Jurkat, Clone E6-1 (cell line): ENCODE measurements around the gene ATP6V1E1. TPM values are rescaled to one million over a fixed set of nuclear protein-coding genes. Genes with fewer than 3 reads are reported as not detected.
"Not testable (repeated sequence)": the region's sequence is repeated elsewhere in the genome, so short reads cannot be mapped to it uniquely, and the experiment has no call there.

Experiments used
- DNase-seq: peaks from one replicate; pipeline ENCODE4 v3.0.0-alpha.2; 2011; ENCODE audit warnings: low read depth, low spot score
- H3K4me3 ChIP-seq: 2 replicates; pipeline ENCODE4 v1.5.1; 2011; ENCODE audit warnings: mild to moderate bottlenecking, low read length, control low read depth, moderate library complexity
- polyA plus RNA-seq: library from polyadenylated mRNA; unstranded; fragments of >200 nt; gene quantifications from one replicate; pipeline ENCODE4 v1.2.1, GENCODE V29; 2012; ENCODE audit warnings: missing spikeins; ENCODE audit not compliant: insufficient read length, insufficient read depth

The ATP6V1E1 gene
- 119 TPM for polyA plus RNA-seq

DNA sequence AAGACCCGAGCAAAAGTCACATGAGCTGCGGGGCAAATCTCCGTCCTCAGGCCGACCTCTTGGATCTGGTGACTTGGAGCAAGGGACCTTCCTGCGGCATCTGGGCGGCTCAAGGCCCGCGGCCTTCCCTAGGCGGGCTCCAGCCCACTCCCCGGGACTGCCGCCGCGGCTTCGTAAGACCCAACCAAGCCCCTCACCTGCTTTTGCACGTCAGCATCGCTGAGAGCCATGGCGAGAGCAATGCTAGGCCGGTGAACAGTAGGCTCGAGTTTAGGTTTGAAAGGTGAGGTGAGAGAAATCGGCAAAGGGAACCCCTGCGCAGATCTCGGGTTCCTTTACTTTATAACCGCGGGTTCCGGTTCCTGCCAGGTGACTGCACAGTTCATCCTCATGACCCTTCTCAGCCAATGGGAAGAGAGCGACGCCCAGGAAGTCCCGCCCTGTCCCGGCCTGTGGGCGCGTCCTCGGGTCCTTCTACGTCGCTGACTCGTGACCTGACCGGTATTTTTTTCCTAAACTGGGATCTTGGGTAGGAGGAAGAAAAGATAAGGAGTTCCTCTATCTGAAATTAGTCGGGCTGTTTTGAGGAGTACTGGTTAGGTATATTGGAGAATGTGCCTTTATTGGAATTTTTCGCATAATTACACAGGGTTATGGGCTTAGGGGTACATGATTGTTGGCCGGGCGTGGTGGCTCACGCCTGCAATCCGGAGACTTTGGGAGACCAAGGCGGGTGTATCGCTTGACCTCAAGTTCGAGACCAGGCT lies at the start of gene ATP6V1E1:
Gene ATP6V1E1, minus strand, starts transcription at position 344 of the 767 bp plus-strand sequence. Its CDS starts 114 bp downstream, at position 230.
- DNase-seq = peak; percentile 92
- H3K4me3 ChIP-seq = peak within 1 kb of the TSS; percentile 100

DNA sequence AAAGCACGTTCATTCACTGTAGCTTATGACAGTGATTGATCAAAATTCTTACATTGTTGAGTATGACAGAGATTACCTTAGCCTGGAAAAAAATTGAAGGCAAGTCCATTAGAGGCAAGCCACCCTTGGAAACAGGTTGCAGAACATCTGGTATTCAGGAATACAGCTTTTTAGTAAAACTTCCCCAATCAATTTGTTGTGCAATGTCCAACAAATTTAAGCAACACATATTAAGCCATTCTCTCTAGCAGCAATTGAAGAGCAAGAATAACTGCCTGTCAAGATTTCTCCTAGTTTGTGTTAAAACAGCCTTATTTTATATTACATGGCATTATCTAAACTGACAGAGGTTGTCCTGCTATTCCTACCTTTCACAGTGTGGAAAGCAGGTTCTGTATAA lies 47.0 kb upstream of the ATP6V1E1 start:
- no peak overlapping the region for H3K4me3 ChIP-seq
- no peak for DNase-seq

DNA sequence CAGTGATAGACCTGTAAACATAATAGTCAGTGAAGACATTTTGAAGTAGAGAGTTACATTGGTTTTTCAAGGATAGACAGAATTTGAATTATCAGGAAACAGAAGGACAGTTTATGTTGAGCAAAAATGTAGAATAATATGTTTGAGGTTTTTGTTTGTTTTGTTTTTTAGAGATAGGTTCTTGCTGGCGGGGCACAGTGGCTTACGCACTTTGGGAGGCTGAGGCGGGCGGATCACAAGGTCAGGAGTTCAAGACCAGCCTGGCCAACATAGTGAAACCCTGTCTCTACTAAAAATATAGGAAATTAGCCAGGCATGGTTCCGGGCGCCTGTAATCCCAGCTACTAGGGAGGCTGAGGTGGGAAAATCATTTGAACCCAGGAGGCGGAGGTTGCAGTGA lies 45.6 kb upstream of the ATP6V1E1 start:
- H3K4me3 ChIP-seq = no peak overlapping the region
- DNase-seq = no peak

DNA sequence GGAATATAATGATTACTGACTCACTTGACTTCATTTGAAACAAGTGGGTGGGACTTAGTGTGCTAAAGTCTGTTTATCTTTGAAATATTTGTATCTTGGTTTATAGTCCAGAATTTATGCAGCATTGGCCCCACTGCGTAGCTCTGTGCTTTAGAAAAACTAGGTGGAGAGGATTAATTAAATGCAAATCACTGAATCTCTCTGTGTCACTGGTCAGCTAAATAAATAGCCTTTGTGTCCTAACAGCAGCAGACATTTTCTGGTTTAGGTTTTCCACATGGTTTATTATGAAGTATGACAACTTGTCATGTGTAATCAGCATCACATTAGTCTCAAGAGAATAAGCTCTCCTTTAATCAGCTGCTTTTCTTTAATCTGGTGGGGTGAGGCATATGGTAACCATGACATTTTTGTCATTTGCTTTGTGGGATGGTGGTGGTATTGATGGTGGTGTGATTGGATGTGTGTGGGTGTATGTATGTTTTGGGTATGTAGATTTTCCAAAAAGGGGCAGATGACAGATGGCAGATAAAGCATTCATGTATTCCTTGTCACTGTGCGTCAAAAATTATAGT lies 44.0 kb upstream of the ATP6V1E1 start:
- DNase-seq = no peak
- H3K4me3 ChIP-seq = no peak overlapping the region

DNA sequence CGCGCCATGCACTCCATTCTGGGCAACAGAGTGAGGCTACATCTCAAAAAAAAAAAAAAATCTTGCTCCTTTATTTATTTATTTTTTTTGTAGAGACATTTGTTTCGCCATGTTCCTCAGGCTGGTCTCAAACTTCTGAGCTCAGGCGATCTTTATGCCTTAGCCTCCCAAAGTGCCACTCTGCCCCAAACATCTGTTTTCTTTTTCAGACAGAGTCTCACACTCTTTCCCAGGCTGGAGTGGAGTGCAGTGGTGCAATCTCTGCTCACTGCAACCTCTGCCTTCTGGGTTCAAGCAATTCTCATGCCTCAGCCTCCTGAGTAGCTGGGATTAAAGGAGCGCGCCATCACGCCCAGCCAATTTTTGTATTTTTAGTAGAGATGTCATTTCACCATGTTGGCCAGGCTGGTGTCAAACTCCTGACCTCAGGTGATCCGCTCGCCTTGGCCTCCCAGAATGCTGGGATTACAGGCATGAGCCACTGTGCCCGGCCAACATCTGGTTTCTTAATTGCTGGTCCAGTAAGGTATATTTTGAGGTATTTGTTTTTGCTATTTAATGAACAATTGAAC lies 43.1 kb upstream of the ATP6V1E1 start:
- DNase-seq, H3K4me3 ChIP-seq: not testable (repeated sequence)

DNA sequence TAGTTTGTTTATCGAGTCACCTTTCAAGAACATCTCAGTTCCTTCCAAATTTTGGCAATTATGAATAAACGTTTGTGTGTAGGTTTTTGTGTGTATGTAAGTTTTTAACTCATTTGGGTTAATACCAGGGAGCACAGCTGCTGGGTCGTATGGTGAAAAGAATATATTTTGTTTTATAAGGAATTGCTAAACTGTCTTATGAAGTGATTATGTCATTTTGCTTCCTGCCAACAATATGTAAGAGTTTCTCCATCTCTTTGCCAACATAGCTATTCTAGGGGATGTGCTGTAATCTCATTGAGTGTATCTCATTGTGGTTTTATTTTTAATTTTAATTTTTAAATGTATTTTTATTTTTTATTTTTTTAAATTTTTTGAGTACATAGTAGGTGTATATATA lies 37.3 kb upstream of the ATP6V1E1 start:
- no peak overlapping the region for H3K4me3 ChIP-seq
- DNase-seq = no peak

DNA sequence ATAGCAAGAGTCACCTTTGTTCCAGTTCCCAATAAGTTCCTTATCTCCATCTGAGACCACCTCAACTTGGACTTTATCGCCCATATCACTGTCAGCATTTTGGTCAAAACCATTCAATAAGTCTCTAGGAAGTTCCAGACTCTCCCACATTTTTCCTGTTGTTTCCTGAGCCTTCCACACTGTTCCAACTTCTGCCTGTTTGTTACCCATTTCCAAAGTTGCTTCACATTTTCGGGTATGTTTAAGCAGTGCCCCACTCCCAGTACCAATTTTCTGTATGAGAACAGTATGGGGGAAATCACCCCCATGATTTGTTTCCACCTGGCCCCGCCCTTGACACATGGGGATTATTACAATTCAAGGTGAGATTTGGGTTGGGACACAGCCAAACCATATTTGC lies 36.7 kb upstream of the ATP6V1E1 start:
- H3K4me3 ChIP-seq = no peak overlapping the region
- DNase-seq = no peak

DNA sequence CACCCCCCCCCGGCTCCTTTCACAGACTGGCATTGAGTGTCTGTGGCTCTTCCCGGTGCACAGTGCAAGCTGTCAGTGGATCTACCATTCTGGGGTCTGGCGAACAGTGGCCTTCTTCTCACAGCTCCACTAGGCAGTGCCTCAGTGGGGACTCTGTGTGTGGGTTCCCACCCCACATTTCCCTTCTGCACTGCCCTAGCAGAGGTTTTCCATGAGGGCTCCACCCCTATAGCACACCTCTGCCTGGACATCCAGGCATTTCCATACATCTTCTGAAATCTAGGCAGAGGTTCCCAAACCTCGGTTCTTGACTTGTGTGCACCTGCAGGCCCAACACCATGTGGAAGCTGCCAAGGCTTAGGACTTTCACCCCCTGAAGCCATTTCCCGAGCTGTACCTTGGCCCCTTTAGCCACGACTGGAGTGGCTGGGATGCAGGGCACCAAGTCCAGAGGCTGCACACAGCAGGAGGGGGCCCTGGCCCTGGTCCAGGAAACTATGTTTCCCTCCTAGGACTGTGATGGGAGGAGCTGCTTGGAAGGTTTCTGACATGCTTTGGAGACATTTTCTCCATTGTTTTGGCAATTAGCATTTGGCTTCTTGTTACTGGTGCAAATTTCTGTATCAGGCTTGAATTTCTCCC lies 36.0 kb upstream of the ATP6V1E1 start:
- no peak overlapping the region for H3K4me3 ChIP-seq
- no peak for DNase-seq

DNA sequence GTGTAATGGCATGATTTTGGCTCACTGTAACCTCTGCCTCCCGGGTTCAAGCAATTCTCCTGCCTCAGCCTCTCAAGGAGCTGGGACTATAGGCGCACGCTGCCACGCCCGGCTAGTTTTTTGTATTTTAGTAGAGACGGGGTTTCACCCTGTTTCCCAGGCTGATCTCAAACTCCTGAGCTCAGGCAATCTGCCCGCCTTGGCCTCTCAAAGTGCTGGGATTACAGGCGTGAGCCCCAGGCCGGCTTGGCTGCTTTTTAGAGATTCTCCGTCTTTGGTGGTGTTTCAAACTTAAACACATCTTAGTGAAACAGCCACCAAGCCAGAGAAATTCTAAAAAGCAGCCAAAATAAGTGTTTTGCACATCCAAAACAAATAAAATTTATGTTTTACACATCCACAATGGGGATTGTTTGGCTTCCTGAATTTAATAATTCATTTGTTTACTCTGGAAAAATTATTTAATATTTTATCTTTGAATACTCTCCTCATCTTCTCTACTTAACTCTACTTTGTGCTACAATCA lies 28.4 kb upstream of the ATP6V1E1 start:
- DNase-seq = no peak
- H3K4me3 ChIP-seq = no peak overlapping the region

DNA sequence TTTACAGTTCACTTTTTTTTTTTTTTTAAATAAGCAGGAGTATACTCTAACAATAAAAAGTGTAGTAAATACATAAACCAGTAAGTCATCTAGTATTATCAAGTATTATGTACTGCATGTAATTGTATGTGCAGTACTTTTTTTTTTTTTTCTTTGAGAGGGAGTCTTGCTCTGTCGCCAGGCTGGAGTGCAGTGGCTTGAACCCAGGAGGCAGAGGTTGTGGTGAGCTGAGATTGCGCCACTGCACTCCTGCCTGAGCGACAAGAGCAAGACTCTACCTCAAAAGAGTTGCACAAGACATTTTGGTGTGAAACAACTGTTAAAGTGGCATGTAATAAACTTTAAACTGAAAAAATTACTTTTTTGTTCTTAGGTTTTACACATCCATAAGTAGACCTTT lies 26.7 kb upstream of the ATP6V1E1 start:
- no peak for DNase-seq
- H3K4me3 ChIP-seq = no peak overlapping the region

DNA sequence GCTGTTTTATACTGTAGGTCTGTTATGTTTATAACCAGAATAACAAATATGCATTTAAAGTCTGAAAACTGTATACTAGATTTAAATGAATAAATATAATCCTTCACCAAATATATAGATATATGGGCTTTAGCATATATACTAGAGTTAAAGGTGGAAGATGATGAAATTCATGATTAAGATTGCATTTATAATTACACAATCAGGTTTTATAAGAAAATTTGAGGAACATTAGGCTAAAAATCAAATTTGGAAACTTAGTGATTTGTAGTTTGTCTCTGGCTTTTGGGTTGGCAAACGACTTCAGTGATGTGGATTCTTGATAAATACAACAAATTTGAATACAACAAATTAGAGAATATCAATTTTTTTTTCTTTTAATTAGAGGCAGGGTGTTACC lies 20.0 kb upstream of the ATP6V1E1 start:
- DNase-seq = no peak
- H3K4me3 ChIP-seq = no peak overlapping the region

DNA sequence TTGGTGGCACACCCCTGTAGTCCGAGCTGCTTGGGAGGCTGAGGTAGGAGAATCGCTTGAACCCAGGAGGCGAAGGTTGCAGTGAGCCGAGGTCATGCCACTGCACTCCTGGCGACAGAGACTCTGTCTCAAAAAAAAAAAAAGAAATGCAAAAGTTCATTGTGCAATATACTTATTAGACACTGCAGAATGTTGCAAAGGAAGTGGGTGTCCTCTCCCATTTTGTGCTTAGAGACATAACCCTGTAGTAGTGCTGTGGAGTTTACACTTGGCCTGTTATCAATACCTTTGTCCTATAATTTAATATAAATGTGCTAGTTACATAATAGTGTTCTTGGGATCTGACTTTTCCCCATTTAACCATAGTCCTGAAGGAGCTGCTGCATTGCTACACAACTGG lies 19.4 kb upstream of the ATP6V1E1 start:
- DNase-seq = no peak
- no peak overlapping the region for H3K4me3 ChIP-seq

DNA sequence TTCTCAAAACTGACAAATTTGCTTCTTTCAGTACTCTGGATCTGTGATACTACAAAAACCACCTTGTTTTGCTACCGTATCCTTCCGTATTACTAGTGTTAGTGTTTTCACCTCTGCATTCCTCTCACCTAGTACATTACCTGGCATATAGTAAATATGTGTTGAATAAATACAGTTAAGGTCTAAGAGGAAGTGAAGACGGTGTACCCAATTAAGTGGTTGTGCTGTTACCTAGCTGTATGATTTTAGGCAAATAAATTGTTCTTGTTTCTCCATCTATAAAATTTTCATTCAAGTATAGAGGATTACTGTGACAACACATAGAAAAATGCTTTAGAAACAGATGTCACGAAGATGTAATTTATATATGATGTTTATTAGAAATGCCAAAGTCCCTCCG lies 18.9 kb upstream of the ATP6V1E1 start:
- H3K4me3 ChIP-seq = no peak overlapping the region
- DNase-seq = no peak

DNA sequence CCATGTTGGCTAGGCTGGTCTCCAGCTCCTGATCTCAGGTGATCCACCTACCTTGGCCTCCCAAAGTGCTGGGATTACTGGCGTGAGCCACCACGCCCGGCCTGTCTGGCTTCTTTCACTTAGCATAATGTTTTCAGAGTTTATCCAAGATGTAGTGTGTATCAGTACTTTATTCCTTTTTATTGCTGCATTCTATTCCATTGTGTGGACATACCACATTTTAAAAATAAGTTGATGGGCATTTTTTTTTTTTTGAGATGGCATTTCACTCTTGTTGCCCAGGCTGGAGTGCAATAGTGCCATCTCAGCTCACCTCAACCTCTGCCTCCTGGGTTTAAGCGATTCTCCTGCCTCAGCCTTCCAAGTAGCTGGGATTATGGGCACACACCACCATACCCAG lies 13.8 kb upstream of the ATP6V1E1 start:
- not testable (repeated sequence) for H3K4me3 ChIP-seq, DNase-seq

DNA sequence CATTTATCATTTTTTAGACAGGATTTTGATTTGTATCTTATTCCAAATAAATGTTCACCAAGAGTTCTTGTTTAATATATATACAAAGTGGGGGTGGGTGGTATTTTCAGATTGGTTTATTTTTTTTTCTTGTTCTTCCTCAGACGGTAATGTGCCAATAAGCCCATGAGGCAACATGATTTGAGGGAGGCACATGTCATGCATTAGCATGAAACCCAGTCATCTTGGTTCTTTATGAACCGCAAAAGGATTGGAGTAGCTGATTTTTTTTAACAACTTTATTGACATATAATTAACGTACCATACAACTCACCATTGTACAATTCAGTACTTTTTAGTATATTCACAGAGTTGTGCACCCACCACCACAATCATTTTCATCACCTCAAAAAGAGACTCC lies 12.7 kb upstream of the ATP6V1E1 start:
- H3K4me3 ChIP-seq = no peak overlapping the region
- no peak for DNase-seq

DNA sequence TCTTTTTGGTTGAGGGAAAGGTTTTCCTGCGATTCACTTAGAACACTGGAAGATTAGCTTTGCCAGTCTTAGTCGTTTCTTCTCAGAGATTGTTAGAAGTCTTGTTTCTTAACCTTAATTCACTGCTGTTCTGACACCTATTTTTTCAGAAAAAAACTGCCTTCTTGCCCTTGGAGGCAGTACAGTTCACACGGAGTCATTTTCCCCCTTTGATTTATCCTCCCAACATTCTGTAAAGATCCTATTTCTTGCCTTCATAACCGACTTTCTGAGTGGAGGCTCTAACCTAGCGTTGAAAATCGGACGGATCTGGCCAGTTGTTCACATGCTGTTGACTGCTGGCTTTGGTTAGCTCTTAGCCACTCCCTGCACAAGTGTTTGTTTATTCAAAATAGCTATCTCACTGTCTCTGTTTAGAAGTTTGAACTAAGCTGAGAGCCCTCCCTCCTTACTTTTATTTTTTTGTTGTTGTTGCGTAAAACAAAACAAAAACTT lies 10.7 kb upstream of the ATP6V1E1 start:
- DNase-seq = no peak
- peak overlapping the region; percentile 93 for H3K4me3 ChIP-seq

DNA sequence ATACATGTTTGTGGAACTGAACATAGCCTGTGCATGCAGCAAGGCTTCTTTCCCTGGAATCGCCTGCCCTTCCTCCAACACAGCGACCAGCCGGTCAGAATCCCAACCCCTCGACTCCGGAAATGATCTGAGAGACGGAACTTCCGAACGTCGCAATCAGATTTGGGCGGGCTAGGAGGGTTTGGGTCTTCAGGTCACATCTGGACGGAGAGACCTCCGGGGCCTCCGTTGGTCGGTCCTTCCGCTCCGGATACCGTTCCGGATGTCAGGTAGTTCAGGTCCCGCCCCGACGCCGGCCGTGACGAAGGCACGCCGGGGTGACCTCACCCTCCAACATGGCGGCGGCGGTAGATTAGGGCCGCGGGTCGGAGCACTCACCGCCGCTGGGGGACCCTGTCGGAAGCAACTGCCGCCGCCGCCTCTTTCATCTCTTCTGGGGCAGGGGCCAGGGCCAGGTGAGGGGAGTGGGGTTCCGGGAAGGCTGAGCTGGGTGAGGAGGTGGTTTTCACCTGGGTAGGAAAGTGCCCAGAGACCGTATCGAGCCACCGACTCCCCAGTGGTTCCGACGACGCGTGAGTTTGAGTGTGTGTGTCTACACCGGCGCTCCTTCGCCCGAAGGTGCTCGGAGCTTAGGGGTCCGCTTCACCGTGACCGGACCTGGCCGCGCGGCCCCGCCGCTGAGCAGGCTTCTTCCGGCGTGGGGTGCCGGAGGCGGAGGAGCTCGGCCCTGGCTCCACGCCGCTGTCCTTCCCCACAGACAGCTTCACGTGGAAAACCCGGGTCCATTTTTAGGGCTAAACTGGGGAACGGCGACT lies 10.1 kb upstream of the ATP6V1E1 start, which contains the start of gene BCL2L13:
Gene BCL2L13, plus strand, starts transcription at position 326 of the 815 bp plus-strand sequence. CDS start 16,955 bp downstream, outside the sequence.
- peak; percentile 80 for DNase-seq
- peak within 1 kb of the TSS; percentile 93 for H3K4me3 ChIP-seq

DNA sequence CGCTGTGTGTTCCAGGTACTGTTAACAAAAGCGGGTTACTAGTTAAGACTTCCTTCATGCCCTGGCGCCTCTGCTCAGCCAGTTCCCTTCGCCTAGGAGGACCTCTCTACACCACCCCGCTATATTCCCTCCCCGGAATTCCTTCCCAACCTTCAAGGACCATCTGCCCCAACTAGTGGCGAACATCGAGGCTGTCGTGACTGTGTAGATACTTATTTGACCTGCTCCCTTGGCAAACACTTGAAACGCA lies 9.6 kb upstream of the ATP6V1E1 start:
- H3K4me3 ChIP-seq = peak overlapping the region; percentile 93
- no peak for DNase-seq
